HG02588 (cell line): ENCODE data around the gene LILRB3.
A peak's percentile ranks its signal among the peaks of the same experiment; 100 is the strongest.
"Not testable (repeated sequence)": the region's sequence is repeated elsewhere in the genome, so short reads cannot be mapped to it uniquely, and the experiment has no call there.

Experiments used
- ATAC-seq: cut with Tn5 transposase; IDR thresholded peaks from one replicate; pipeline ENCODE4 v1.9.1; 2021; ENCODE audit warnings: mild to moderate bottlenecking, moderate library complexity; ENCODE audit not compliant: unreplicated experiment

Gene LILRB3

DNA sequence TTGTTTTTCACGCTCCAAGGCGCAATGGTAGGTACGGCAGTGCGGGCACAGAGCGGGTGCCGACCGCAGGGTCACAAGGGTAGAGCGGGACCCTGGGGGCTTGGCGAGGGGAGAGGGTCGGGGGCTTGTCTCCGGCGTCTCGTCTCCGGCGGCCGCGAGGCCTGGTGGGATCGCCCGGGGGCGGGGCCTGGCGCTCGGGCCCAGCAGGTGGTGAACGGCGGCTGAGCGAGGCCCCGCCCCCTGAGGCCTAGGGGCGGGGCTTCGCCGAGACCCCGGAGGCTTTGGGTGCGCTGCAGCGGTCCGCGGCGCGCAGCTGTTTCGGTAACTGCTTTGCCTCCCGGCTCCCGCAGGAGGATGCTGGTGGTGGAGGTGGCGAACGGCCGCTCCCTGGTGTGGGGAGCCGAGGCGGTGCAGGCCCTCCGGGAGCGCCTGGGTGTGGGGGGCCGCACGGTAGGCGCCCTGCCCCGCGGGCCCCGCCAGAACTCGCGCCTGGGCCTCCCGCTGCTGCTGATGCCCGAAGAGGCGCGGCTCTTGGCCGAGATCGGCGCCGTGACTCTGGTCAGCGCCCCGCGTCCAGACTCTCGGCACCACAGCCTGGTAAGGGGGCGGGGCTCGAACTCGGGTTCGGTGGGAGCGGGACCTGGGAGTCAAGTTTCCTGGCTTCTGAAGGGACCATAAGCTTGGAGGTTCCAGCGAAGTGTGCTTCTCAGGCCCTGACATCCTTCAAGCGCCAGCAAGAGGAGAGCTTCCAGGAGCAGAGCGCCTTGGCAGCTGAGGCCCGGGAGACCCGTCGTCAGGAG, 31.6 kb downstream of the LILRB3 start, which contains the start of gene TSEN34:
TSS of gene TSEN34 (plus strand) at position 298 of the 800 bp plus-strand sequence. CDS start at position 355, 57 bp downstream.
- ATAC-seq: peak; percentile 23

DNA sequence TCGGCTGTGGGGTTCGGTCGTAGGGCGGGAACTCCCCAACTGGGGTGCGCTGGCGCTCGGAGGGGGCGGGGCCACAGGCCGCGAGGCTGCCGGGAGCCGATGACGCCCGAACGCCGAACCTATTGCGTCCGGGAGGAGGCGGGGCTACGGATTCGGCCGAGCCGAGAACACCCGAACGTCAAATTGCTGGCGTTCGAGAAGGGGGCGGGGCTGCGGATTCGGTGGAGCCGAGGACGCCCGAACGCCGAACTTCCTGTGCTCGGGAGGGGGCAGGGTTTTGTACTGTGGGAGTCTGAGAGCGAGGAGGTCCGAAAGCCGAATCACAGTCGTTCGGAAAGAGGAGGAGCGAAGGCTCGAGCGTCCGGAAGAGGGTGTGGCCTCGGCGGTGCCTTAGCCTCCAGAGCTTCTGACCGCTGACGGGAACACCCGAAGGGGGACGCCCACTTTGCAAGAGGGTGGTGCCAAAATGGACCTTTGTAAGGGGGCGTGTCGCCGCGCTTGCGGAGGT, 32.2 kb downstream of the LILRB3 start:
- peak; percentile 47 for ATAC-seq

DNA sequence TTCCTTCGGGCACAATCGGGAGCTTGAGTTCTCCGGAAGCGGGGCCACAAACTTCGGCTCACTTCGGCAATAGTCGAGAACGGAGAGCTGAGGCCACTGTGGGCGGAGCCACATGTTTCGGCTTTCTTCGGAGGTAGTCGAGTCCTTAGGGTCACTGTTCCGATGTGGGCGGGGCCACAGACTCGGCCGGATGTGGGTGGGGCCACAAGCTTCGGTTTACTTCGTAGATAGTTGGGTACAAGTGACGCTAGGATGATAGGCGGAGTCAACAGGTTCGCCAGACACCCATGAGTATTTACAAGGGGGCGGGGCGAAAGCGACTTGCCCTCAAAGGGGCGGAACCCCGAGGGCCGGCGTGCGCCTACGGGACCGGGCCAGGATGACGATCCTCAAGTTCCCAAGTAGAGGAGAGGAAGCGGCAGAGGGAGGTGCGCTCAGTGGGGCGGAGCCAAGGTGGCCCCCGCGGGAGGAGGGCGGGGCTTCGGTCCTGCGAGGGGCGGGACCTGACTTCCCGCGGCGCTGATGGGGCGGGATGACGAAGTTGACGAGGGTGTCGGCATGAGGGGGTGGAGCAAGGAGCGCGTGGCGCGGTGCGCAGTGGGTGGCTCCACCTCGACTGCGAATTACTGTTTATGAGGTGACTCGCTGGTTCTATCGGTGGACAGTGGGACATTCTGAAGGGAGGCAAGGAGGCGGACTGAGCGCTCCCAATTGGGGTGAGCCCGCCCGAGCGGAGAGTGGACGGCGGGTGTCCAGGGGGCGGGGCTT, 32.9 kb downstream of the LILRB3 start:
- ATAC-seq: peak; percentile 45

DNA sequence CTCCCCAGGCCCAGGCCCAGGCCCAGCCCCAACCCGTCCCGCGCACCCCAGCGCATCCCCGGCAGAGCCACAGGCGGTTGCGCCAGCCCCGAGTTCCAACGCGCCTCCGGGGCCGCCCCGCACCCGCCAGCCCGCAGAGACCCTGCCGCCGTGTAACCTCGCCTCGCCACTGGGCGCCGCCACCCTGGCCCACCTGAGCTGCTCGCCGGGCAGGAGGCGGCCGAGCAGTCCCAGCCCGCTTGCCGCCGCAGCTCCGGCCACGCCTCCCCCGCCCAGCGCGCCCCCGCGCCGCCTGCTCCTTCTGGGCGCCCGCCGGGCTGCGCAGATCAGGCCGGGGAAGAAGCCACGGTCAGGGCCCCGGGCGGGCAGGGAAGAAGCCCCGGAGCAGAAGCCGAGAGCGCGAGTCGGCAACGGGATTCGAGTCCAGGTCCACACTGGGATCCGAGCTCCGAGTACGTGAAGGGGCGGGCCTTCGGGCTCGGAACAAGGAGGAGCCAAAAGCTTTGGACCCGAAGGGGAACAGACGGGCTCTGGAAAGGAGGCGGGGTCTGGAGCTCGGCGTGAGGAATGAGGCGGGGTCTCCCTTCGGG, 33.6 kb downstream of the LILRB3 start, which contains the start of gene MBOAT7:
TSS of gene MBOAT7 (minus strand) at position 436 of the 590 bp plus-strand sequence. CDS start 1,072 bp downstream, outside the sequence.
- peak; percentile 12 for ATAC-seq

DNA sequence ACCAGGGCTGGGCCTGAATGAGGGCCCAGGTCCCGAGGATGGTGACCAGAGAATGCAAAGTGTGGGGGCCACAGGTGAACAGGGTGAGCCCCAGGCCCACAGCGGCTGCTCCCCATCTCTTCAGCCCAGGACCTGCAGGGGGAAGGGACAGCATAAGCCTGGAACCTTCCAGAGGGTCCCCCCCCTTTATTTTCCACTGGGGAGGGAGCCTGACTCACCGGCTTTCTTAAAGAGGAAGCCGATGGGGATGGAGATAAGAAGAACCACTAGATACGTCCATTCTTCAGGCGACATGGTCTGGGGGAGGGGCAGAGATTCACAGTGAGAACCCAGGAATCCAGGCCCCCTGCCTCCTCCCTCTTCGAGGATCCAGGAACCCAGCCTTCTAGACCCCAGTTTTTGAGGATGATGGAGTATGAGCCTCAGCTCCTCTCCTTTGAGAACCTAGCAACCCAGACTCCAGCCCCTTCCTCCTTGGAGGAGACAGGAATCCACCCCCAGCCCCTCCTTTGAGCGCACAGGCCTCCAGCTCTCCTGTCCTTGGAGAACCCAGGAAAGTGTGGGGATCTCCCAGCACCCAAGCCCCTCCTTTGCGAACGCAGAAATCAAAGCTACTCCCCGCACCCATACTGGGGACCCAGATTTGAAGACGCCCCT, 34.5 kb downstream of the LILRB3 start:
- ATAC-seq: no peak

DNA sequence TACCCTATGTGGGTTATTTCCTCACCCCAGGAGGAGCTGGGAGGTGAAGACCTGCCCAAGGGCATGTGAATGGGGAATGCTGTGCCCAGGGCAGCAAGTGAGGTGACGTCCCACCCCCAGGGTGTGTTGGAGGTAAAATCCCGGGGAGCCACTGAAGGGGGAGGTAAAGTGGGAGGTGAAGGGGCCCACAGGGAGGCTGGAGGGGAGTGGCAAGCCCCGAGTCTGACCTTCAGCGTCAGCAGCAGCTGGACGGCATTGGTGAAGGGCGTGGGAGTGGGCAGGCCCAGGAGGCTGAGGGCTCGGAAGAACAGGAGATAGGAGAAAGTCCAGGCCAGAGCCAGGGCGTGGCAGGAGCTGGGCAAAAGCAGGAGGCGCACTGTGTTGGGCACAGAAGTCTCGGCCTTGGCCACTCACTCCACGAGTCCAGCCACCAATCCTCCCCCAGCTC, 35.8 kb downstream of the LILRB3 start:
- no peak for ATAC-seq

DNA sequence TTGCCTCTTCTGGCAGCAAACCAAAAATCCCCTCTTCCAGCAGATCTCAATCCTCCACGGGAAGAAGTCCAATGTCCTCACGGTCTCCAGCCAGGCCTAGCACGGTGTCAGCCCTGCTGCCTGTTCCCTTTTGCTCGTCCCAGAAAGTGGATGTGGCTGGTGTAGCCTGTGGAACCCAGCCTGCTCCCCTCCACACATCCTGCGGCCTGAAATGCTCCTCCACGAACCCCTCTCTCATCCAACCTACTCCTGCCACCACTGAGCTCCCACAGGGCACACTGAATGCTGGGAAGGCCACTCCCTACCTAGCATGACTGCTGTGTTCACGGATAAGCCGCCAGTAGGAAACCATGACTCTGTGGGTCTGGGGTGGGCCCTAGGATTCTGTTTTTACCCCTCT, 36.5 kb downstream of the LILRB3 start:
- no peak for ATAC-seq

DNA sequence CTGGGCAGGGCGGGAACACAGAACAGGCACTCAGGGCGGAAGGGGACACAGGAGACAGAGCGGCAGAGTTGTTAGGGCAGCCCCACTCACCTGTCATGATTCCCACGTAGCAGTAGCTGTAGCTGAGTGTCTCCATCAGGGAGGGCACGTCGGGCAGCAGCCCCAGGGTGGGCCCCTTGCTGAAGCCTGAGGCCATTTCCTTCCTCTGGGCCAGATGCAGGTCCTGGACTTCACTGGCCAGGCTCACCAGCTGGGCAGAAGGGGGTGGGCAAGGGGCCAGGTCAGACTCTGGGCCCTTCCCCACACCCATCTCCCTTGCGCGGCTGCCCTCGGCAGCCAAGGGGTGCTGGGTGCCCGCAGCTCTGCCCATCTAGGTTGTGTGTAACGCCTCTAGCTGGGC, 39.4 kb downstream of the LILRB3 start:
- ATAC-seq: no peak

DNA sequence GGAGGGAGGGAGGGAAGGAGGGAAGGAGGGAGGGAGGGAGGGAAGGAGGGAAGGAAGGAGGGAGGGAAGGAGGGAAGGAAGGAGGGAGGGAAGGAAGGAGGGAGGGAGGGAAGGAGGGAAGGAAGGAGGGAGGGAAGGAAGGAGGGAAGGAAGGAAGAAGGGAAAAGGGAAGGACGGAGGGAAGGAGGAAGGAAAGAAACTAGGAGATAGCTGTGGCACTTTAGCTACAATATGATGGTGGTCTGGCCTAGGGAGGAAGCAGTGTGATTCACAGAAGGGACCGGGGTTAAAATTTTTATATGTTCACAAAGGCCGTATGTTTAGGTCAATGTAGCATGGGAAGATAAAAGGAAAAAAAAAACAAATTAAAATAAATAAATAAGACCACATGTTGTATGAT, 40.9 kb downstream of the LILRB3 start:
- not testable (repeated sequence) for ATAC-seq

DNA sequence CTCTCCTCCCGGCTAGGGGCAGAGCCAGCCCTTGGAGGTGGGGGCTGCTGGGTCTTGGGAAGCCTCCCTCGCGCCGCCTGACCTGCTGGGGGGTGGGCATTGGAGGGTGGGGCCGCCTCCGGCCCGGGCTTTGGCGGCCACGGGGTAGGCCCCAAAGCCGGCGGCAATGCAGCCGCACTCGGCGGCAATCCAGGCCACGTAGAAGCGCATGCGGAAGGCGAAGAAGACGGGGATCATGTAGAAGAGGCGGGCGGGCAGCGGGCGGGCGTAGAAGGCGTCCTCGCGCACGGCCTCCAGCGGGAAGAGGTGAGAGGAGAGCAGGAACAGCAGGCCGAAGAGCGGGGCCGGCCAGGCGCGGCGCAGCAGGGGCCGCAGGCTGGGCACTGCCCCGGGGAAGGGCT, 42.1 kb downstream of the LILRB3 start:
- no peak for ATAC-seq

DNA sequence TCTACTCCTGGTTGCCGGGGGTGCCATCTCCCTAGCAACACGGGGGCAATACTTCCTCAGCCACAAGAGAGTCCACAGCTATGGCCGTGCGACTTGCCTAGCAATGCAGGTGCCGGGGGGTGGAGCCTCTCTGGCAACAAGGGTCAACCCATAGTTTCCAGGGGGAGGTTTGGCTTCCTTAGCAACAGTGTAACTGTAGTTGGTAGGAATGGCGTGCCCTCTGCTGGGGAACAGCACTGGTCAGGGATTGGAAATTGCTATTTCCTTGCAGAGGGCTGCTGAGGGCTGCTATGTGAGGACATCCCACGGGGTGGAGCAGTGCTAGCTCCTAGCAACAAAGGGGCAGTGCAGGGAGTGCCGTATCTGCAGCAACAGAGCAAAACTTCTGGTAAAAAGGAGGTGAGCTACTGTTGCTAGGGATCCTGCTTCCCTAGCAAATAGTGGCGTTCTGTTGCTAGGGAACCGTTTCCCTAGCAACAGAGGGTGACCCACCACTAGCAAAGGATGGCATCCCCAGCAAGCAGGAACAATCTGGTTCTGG, 42.8 kb downstream of the LILRB3 start:
- ATAC-seq: no peak

DNA sequence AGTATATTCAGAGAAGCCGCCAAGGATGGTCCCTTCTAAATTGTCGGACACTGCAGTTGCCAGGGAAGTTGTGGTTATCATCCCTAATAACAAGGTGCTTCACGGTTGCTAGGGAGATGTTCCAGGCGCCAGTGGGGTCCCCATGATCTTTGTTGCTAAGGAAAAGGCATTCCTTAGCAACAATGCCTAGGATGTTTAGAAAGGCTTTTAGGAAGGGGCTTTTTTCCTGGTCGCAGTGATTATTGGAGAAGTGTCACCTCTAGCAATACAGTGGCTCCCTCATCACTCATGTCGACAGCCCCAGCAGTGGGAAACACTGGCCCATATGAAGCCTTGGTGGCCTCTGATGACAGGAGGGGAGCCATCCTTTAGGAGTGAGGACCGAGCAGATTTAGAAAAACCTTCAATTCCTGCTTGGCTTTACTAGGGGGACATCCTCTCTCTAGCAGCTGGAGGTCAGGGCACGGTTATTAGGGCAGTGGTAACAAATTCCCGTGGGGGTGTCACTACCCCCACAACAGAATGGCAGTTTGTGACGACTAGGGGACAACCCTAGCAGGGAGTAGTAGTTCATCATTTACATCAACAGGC, 43.5 kb downstream of the LILRB3 start:
- no peak for ATAC-seq

DNA sequence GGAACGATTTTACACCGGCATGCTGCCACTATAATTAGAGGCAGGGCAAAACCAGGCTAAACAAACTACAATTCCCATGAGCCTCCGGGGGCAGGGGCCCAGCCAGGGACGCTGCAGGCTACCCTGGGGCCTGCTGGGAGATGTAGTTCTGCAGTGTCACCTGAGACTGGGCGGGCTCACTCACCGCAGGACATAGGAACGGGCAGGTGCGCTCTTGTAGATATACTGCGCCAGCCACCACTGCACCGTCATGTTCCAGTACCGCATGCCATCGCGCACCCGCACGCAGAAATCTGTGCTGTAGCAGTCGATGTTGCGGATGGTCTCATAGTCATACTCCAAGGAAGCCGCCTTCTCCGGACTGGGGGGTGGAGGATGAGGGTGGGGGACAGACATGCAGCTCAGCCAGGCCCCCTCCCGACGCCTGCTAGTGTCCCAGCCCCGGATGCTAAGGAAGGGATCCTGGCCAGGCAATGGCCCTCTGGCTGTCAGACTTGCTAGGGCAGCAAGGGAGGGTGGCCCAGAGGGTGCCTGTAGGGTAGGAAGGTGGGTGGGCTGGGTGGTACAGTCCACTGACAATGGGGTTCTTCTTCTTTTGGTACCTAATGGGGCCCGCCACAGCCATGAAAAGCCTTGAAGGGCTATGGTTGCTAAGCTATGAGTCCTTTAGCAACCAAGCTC, 44.1 kb downstream of the LILRB3 start:
- no peak for ATAC-seq

DNA sequence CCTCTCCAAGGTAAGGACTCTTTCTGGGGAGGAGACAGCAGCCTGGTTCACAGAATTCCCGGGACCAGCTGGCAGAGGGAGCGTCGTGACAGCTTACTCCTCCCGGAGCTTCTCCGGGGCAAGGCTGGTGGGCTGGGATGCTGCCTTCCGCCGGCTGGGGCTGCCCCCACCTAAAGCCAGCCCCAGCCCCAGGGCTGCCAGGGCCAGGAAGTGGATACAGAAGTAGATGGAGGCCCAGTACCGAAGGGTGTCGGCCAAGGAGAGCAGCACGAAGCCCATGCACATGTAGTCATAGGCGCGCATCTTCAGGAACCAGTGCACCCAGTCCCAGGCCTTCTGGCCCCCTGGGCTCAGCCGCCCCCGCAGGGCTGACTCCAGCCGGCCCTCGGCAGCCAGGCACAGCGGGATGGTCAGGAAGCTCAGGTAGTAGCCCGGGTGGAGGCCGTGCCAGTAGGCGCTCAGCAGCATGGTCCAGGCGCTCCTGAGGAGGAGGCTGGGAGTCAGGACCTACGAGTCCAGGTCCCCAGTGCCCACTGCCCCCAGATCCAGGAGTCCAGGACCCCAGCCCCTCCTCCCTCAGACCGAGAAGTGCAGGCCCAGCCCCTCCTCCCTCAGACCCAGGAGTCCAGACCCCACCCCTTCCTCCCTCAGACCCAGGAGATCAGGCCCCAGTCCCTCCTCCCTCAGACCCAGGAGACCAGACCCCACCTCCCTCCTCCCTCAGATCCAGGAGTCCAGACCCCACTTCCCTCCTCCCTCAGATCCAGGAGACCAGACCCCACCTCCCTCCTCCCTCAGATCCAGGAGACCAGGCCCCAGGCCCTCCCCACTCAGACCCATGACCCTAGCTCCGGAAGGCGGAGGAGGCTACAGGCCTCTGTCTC, 48.6 kb downstream of the LILRB3 start:
- ATAC-seq: no peak

DNA sequence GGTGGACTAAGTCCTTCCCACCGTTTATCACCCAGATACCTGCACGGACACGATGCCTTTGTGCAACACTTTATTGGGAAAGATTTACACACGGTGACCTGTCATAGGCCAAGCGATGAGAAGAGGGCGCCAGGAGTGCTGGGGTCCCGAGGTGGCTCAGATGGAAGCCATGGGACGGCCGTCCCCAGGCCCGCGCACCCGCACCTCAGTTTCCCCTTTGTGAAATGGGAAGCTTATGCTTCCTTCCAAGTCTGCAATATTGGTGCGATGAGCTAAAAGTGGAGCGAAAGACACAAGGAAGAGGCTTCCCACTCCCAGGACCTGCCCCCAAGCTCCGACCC, 49.5 kb downstream of the LILRB3 start:
- no peak for ATAC-seq

DNA sequence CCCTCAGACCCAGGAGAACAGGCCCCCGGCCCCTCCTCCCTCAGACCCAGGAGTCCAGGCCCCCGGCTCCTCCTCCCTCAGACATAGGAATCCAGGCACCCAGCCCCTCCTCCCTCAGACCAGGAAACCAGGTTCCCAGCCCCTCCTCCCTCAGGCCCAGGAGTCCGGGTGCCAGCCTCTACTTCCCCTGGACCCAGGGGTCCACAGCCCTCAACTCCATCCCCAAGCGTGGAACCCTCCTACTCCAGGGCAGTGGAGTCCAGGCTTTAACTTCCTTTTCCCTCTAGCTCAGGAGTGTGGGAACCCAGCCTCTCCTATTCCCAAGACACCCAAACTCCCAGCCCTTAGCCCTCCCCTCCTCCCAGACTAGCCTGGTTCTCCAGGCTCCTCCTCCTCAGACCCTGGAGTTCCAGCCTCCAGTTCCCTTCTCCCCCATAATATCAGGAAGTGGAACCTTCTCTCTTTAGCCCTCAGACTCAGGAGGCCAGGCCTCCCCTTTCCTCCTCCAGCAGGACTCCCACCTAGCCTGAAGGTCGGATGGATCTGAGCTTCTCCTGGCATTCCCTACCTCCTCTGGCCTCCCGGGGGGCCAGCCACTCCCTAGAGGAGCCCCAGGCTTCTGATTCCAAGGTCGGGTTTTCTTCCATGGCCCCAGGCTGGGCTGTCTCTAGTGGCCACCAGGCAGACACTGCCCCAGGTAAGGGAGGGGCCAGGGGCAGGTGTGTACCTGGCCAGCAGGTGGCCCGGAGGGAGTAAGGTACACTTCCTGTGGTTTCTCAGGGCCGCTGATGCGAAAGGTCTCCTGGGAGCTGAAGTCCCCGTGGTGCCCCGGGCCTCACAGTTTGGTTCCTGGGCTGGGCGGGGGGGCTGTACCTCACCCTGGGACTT, 50.1 kb downstream of the LILRB3 start, which contains the start of gene TMC4:
TSS of gene TMC4 (minus strand) at position 690 of the 888 bp plus-strand sequence. CDS start at position 647, 43 bp downstream.
- ATAC-seq: no peak

DNA sequence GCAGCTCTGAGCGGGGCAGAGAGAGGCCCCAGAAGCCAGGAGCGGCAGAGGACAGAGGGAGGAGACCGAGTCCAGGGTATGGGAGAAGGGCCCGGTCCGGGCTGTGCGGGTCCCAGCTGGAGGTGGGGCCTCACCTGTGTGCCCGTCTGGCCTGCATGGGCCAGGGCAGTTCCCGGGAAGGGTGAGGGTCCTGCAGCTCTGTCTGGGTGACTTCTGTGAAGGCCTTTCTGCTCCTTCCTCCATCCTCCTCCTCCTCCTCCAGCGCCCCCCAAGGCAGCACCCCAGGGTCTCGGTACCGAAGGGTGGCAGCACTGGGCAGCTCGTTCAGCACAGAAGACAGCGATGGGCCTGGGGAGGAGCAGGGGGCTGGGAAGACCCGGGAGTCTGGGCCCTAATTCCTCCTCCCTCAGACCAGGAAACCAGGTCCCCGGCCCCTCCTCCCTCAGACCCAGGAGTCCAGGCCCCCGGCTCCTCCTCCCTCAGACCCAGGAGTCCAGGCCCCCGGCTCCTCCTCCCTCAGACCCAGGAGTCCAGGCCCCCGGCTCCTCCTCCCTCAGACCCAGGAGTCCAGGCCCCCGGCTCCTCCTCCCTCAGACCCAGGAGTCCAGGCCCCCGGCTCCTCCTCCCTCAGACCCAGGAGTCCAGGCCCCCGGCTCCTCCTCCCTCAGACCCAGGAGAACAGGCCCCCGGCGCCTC, 50.9 kb downstream of the LILRB3 start:
- not testable (repeated sequence) for ATAC-seq
